Left hindlimb (tissue), 1 donor: ENCODE data around the gene SUB1.
"Not testable (repeated sequence)": the region's sequence is repeated elsewhere in the genome, so short reads cannot be mapped to it uniquely, and the experiment has no call there.

Source experiments
- DNase-seq: peaks from one replicate; pipeline ENCODE4 v3.0.0-alpha.2; 2018

SUB1 gene

DNA sequence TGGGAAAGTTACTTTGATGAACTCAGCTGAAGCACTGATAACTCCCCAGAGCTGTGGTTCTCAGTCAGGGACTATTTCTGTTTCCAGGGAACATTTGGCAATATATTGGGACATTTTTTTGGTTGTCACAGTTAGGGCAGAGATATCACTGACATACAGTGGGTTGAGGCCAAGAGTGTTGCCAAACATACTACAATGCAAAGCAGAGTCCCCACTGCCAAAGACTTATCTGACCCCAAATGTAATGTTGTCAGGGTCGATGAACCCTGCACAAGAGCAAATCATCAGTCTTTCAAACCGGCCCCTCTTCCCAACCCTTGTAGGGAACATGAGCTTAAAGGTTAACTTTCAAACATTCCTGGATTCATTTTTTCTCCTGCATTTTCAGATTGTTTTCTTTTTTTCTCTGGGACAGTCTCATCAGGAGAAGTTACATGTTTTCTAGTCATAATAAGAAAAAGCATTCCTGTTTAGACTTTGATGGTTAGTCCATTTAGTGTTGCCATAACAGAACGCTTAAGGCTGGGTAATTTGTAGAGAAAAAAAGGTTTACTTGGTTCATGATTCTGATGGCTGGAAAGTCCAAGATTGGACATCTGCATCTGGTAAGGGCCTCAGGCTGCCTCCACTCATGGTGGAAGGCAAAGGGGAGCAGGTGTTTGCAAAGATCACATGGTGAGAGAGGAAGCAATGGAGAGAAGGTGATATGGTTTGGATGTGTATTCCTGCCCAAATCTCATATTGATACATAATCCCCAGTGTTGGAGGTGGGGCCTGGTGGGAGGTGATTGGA, 18.8 kb upstream of the SUB1 start:
- no peak for DNase-seq

DNA sequence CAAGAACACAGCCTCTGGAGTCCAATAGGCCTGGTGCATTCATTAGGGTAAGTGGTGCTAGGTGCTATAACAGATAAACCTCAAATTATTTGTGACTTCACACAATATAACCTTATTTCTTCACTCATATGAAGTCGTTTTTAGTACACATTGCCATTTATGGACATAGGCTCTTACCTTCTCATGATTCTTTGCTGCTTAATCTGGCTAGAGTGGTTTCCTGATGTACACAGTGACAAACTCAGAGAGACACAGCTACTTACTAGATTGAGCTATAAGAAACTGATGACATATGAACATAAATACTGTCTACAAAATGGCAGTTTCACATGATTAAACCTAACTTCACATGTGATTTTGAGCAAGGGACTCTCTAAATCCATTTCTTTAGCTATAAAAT, 14.2 kb upstream of the SUB1 start:
- no peak for DNase-seq

- DNase-seq = no peak
These were observed 12.4 kb upstream of the SUB1 start for GRCh38 chr5:32572778-32573480.

- DNase-seq = not testable (repeated sequence)
These were observed 11.9 kb upstream of the SUB1 start for GRCh38 chr5:32573481-32573854.

DNA sequence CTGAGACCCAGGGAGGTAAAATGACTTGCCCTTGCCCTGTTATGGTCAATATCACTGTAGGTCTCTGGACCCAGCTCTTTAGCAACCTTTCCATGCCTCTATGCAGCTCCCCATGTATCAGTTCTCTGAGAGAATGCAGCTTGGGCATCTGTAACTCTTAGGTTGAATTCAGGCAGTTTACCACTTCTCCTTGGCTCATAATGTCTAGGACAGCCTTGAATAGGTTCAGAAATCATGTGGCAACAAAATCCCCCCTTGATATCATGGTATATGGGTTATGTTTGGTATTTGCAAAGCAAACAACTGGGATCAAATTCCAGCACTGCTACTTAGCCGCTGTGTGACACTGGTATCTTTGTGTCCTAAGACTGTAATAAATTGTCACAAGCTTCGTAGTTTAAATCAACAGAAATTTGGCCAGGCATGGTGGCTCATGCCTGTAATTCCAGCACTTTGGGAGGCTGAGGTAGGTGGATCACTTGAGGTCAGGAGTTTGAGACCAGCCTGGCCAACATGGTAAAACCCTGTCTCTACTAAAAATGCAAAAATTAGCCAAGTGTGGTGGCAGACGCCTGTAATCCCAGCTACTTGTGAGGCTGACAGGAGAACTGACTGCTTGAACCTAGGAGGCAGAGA, 10.7 kb upstream of the SUB1 start:
- no peak for DNase-seq

DNA sequence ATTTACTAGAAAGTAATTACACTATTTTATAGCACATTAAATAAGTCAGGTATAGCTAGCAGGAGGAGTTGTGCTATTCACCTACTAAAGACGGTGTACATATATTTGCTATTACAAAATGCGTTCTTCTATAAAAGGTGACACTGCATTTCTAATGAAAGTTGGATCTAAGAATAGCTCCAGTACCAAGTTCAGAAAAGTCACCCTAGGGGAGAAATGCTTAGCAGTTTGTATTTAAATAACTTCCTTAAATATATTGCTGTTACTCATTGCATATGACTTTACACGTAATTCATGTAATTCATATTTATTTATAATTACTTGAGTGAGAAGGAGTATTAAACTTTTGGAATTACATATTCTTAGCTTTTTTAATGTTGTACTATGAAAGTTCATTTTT, 7.0 kb upstream of the SUB1 start:
- DNase-seq = no peak

DNA sequence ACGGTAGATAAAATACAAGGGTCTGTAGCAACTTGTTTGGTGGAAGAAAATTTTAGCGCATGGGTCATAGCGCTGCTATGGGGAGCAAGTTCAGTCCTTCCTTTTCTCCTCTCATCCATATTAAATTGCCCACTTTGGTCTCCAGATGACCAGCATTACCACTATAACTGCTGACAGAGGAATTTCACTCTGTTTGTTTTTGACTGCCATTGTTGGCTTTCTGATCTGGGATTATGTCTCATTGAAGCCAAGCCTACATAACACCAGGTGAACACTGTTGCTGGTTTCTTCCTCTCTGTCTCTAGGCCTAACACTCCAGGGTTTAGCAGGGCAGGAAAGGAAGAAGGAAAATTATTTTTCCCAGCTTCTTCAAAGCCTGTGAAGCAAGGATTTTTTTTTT, 6.6 kb upstream of the SUB1 start:
- no peak for DNase-seq

DNA sequence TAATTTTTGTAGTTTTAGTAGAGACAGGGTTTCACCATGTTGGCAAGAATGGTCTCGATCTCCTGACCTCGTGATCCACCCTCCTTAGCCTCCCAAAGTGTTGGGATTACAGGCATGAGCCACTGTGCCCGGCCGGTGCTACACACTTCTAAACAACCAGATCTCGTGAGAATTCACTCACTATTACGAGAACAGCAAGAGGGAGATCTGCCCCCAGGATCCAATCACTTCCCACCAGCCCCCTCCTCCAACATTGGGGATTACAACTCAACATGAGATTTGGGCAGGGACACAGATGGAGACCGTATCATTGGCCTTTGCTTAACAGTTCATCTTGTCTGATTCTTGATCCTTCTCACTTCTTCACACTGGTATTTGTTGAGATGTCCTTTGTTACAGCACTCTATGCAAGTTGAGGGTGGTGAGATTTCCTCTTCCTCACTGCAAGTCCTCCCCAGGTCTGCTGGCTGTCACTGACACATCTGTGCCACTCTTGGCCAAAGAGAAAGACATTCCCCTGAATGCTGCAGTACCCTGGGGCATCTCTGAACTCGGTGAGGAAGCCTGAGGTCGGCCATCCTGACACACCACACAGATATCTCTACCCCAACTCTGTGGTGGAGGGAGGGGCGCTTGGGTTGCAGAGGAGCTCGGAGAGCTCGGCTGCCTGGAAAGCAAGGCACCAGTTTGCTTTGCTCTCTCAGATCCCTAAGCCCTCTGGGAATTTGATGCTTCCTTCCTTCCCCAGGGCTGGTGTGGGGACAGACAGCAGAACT, 4.2 kb upstream of the SUB1 start:
- DNase-seq = no peak

DNA sequence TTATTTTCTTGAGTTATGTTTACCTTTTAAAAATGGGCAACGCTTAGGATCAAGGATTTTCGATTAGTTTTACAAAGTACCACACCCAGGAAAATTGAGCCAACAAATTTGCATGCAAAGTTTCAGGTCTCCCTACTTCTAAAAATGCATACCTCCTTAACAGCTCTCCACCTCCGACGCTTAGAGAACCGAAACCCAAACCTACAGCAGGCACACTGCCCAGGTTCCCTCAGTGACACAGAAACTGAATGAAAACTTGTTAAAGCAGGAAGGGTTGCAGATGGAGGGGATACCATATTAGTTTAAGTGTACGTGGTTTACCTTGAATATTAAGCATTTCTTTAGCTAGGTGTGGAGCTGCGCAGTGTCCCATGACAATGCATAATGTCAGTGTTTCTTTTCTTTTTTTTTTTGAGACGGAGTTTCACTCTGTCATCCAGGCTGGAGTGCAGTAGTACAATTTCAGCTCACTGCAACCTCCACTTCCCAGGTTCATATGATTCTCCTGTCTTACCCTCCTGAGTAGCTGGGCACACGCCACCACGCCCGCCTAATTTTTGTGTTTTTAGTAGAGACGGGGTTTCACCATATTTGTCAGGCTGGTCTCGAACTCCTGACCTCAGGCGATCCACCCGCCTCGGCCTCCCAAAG, 1.6 kb upstream of the SUB1 start:
- no peak for DNase-seq

- DNase-seq = no peak
These were observed 711 bp upstream of the SUB1 start for GRCh38 chr5:32584646-32585045.

- DNase-seq = no peak
These were observed 273 bp upstream of the SUB1 start for GRCh38 chr5:32585122-32585445.

- no peak for DNase-seq
These were observed 881 bp downstream of the SUB1 start for GRCh38 chr5:32586276-32586599.

- no peak for DNase-seq
These were observed 1.8 kb downstream of the SUB1 start for GRCh38 chr5:32587067-32587551.

GRCh38 chr5:32589416-32589815, 4.1 kb downstream of the SUB1 start:
- no peak for DNase-seq

GRCh38 chr5:32589942-32590869, 4.8 kb downstream of the SUB1 start:
- DNase-seq = no peak

DNA sequence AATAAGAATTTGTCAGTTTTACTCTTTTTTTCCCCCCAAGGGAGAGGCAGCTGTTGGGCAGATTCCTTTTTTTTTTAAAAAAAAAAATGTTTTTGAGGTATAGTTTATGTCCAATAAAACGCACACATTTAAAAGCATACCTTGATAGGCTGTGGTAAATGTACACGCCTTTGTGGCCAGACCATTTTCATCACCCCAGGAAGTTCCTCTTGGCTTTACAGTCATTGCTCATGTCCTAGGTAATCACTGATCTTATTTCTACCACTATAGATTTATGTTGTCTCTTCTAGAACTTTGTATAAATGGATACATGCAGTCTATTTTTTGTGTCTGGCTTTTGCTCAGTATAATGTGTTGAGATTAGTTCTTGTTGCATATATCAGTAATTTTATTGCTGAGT, 9.8 kb downstream of the SUB1 start:
- DNase-seq = no peak

DNA sequence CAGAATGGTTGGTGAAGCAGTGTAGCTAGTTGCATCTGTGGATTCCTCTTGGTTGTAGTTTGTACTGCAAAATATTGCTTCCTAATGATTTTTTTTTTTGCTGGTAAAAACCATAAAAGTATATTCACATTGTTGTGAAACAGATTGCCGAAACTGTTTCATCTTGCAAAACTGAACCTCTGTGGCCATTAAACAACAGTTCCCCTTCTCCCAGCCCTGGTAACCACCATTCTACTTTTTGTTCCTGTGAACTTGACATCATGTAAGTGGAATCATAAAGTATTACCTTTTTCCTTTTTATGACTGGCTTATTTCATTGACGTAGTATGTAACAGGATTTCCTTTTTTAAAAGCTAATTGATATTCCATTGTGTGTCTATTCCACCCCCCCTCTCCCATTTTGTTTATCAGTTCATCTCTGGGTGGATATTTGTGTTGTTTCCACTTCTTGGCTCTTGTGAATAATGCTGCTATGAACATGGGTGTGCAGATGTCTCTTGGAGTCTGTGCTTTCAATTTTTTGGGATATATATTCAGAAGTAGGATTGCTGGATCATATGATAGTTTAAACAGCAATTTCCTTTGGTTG, 11.8 kb downstream of the SUB1 start:
- DNase-seq = no peak

DNA sequence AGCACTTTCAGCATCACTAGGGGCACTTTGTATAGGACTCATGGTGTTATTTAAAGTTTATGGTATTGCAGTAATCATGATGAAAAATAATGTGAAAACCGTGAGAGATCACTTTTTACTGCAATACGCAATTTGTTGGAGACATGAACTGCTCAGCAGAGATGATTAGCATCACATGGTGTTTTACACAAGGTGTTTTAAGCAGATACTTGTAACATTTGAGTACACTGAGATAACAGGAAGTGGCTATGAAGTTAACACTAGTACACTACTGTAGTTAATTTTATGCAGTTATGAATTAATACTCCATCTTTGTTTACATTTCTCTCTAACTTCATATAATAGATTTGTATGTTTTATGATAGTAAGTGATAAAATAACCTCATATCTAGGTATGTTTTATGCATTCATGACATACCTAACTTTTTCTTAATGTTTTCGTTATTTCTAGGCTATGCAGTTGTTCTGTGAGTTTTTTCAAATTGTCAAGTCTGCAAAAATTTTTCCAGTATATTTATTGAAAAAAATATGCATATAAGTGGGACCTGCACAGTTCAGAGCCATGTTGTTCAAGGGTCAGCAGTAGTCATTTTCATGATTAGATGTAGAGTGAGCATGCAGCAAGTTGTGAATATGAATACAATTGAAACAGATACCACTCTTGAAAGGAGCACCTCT, 13.0 kb downstream of the SUB1 start:
- DNase-seq = no peak

DNA sequence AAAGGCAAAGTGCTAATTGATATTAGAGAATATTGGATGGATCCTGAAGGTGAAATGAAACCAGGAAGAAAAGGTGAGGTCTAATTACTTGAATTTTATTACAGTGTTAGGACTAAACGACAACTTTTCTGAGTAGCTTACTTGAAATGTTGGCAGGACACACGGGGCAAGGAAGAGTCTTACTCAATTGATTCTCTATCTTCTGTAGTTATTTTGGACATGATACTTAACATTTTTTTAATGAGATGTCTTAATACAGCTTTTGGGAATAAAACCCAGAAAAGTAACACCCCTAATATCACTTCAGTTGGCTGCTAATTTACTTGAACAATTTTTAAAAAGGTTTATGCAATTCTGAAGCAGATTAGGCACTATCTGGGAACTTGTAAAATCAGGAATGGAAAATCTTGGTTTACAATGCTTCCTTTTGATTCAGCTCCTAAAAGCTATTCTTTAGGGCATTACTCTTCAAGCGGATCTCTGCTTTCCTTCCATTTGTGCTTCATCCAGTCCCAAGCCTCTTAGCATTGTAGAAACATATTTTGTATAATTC, 13.7 kb downstream of the SUB1 start:
- no peak for DNase-seq

GRCh38 chr5:32600054-32600622, 14.8 kb downstream of the SUB1 start:
- DNase-seq = no peak
